Endothelial cell of umbilical vein (primary cell): ENCODE measurements around the gene URM1. TPM values are rescaled to one million over a fixed set of nuclear protein-coding genes. Genes with fewer than 3 reads are reported as not detected.

Source experiments
- BruUV-seq: library from RNA; stranded (reverse); fragments of 400-500 nt; replicated peaks from 2 replicates; lab custom pipeline; 2021; lab: Mats Ljungman, UMichigan
- CTCF ChIA-PET: fragments of 300-600, 350-600 bp; sonication (Branson Sonifier 250); formaldehyde crosslinking; loops from one replicate; lab custom pipeline; 2021; ENCODE audit warnings: antibody characterized with exemption, inconsistent platforms; lab: Charles Lee
- POLR2A ChIA-PET: fragments of 300-600, 350-600 bp; sonication (Branson Sonifier 250); formaldehyde crosslinking; loops from one replicate; lab custom pipeline; 2021; ENCODE audit warnings: antibody characterized with exemption, inconsistent platforms; lab: Charles Lee
- DNase-seq: peaks from one replicate; pipeline ENCODE4 v3.0.0-alpha.2; 2011; ENCODE audit warnings: low read depth, low spot score
- FAIRE-seq: peaks from 2 replicates; lab custom pipeline; 2011; peaks lifted over from hg19 to GRCh38; lab: Jason Lieb, UNC
- H2AFZ ChIP-seq: 2 replicates; pipeline ENCODE4 v1.6.0; 2012; ENCODE audit warnings: low read depth, low read length, control low read depth, inconsistent platforms
- H3K27ac ChIP-seq: 2 replicates; pipeline ENCODE4 v1.5.1; 2011; ENCODE audit warnings: low read depth, mild to moderate bottlenecking, control low read depth, low read length, moderate library complexity; ENCODE audit not compliant: insufficient read depth
- H3K27me3 ChIP-seq, 2 experiments: 2 replicates each; pipeline versions ENCODE4 v1.6.0 to v1.6.1; 2011; ENCODE audit warnings: low read length in 2 of 2, mixed read lengths in 1 of 2; ENCODE audit not compliant: control insufficient read depth in 2 of 2, insufficient read depth in 2 of 2
- H3K36me3 ChIP-seq, 2 experiments: 2 replicates in 1 of 2; 3 replicates in 1 of 2; pipeline ENCODE4 v1.5.1; 2011; ENCODE audit warnings: low read length in 2 of 2, mild to moderate bottlenecking in 1 of 2, moderate library complexity in 1 of 2; ENCODE audit not compliant: control insufficient read depth in 2 of 2, insufficient read depth in 2 of 2; ENCODE audit errors: extremely low read depth in 1 of 2
- H3K4me1 ChIP-seq: 3 replicates; pipeline ENCODE4 v1.5.1; 2011; ENCODE audit warnings: mild to moderate bottlenecking, low read length; ENCODE audit not compliant: control insufficient read depth, insufficient read depth; ENCODE audit errors: extremely low read depth
- H3K4me2 ChIP-seq: 2 replicates; pipeline ENCODE4 v1.6.1; 2011; ENCODE audit warnings: low read length, control low read depth, mixed read lengths; ENCODE audit not compliant: insufficient read depth
- H3K4me3 ChIP-seq, 3 experiments: fragments of 200-600 bp in 1 of 3; sonication (generic), shearing (Covaris generic) in 1 of 3; replicated peaks in 1 of 3; 2 replicates each; pipeline ENCODE4 v1.5.1; 2011 to 2016; ENCODE audit warnings: control low read depth in 3 of 3, low read length in 3 of 3, mild to moderate bottlenecking in 2 of 3, inconsistent platforms in 1 of 3, low read depth in 1 of 3, moderate library complexity in 1 of 3; ENCODE audit not compliant: insufficient read depth in 1 of 3
- H3K79me2 ChIP-seq: 2 replicates; pipeline ENCODE4 v1.6.0; 2012; ENCODE audit warnings: low read length, inconsistent platforms; ENCODE audit not compliant: control insufficient read depth, insufficient read depth
- H3K9ac ChIP-seq: replicated peaks from 2 replicates; pipeline ENCODE3; 2011; ENCODE audit warnings: low read length, control low read depth; ENCODE audit not compliant: insufficient read depth; ENCODE audit errors: extremely low read depth
- H3K9me1 ChIP-seq: replicated peaks from 3 replicates; pipeline ENCODE4 v1.6.0; 2011; ENCODE audit warnings: mild to moderate bottlenecking, low read length; ENCODE audit not compliant: control insufficient read depth, insufficient read depth; ENCODE audit errors: extremely low read depth
- H3K9me3 ChIP-seq: replicated peaks from 2 replicates; pipeline ENCODE4 v1.5.1; 2012; ENCODE audit warnings: low read length, inconsistent platforms; ENCODE audit not compliant: control insufficient read depth, insufficient read depth
- H4K20me1 ChIP-seq: replicated peaks from 2 replicates; pipeline ENCODE3; 2011; ENCODE audit warnings: mild to moderate bottlenecking, low read length; ENCODE audit not compliant: control insufficient read depth, insufficient read depth; ENCODE audit errors: extremely low read depth
- CTCF ChIP-seq, 2 donors: IDR thresholded peaks; 1 replicate in 1 of 2; 2 replicates in 1 of 2; pipeline ENCODE4 v1.5.1; 2011; ENCODE audit warnings: low read length in 2 of 2, mild to moderate bottlenecking in 2 of 2, moderate library complexity in 2 of 2, control low read depth in 1 of 2, inconsistent platforms in 1 of 2, low read depth in 1 of 2; ENCODE audit not compliant: insufficient read depth in 1 of 2; ENCODE audit errors: extremely low read depth in 1 of 2
- EZH2 ChIP-seq: IDR thresholded peaks from 2 replicates; pipeline ENCODE4 v1.6.1; 2012; ENCODE audit warnings: borderline replicate concordance, low read depth, mild to moderate bottlenecking, moderate library complexity, low read length, inconsistent platforms; ENCODE audit not compliant: severe bottlenecking
- GATA2 ChIP-seq: IDR thresholded peaks from 2 replicates; pipeline ENCODE4 v1.7.0; 2011; ENCODE audit warnings: low read depth, mild to moderate bottlenecking, moderate library complexity, mixed read lengths, low read length; ENCODE audit not compliant: insufficient read length, insufficient read depth
- MAX ChIP-seq: IDR thresholded peaks from 2 replicates; pipeline ENCODE4 v1.6.1; 2011; ENCODE audit not compliant: insufficient read depth, insufficient read length
- POLR2AphosphoS5 ChIP-seq: IDR thresholded peaks from 2 replicates; pipeline ENCODE4 v1.6.1; 2012; ENCODE audit warnings: low read depth, mild to moderate bottlenecking, control low read depth, low read length, moderate library complexity; ENCODE audit not compliant: insufficient read depth
- dilution Hi-C: fragments of 300-500 bp; cut with MboI; formaldehyde crosslinking; loops from one replicate; pipeline ENCODE4 v1.15.0; 2019; ENCODE audit warnings: low sequenced_read_pairs; ENCODE audit not compliant: extremely low pct_ligation_motif_present
- intact Hi-C: fragments of 100-400 bp; cut with micrococcal nuclease; formaldehyde crosslinking; loops from one replicate; pipeline ENCODE4 v1.10.0; 2022
- polyA plus RNA-seq, 4 experiments: library from polyadenylated mRNA; depleted of rRNA in 3 of 4; stranded (reverse) in 3 of 4; unstranded in 1 of 4; fragments of >200 nt; gene quantifications; 2 replicates each; pipeline versions ENCODE4 v1.2.1 to v1.2.3, GENCODE V29; 2011 to 2012; ENCODE audit warnings: missing spikeins in 1 of 4
- total RNA-seq: library from RNA; stranded (reverse); gene quantifications from 2 replicates; pipeline ENCODE4 v1.2.3, GENCODE V29; 2021

The URM1 gene
- total and polyA plus RNA-seq, 2 donors (not counting 3 experiments of a cell fraction or from before 2014, with no cell fraction given) = 86.5 to 100 TPM

GRCh38 chr9:128349125-128349524, 22.0 kb upstream of the URM1 start:
- no peak overlapping the region for H2AFZ ChIP-seq
- H3K9me3 ChIP-seq = no peaks in the 10 kb centered on the region
- H3K9me1 ChIP-seq = no peaks in the 10 kb centered on the region
- TF ChIP-seq GATA2 = no peak
- ChIA-PET POLR2A (no interaction called here), CTCF (interaction anchor here (0.9 to 1.2 kb wide), 2 partner anchors 8 to 13 kb away, joined by 4 read pairs; no protein-coding TSS in a partner anchor)
- H3K4me1 ChIP-seq = no peaks in the 10 kb centered on the region
- dilution Hi-C loops = no loop called here
- intact Hi-C loops = no loop called here
- no peaks in the 10 kb centered on the region for H4K20me1 ChIP-seq
- DNase-seq = no peak
- H3K27me3 ChIP-seq = no peaks in the 10 kb centered on the region
- no peak overlapping the region for H3K9ac ChIP-seq
- peaks cover 8 to 45% of the 10 kb centered on the region in 2 experiments for H3K36me3 ChIP-seq
- FAIRE-seq = no peak
- no peak overlapping the region for H3K27ac ChIP-seq
- no TSS peak for BruUV-seq
- no peaks in the 10 kb centered on the region for H3K79me2 ChIP-seq
- no peak overlapping the region for H3K4me3 ChIP-seq
- H3K4me2 ChIP-seq = no peak overlapping the region

DNA sequence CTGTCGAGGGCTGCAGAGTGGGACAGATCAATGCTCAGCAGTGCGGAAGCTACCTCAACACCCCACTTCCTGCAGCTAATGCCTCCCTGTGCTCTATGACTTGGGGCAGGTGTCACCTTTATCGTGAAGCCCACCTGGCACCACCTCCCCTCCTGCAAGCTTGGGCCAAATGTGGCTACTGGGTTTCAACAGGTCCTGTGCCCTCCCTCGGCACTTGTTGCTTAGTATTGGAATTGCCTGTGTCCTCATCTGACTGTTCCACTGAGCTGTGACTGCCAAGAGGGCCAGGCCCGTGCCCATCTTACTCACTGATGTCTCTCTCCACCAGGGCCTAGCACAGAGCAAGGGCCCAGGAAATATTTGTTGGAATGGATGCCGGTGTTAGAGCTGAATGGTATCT, 21.4 kb upstream of the URM1 start:
- H3K9ac ChIP-seq = no peak overlapping the region
- H2AFZ ChIP-seq = no peak overlapping the region
- H3K4me2 ChIP-seq = no peak overlapping the region
- ChIA-PET POLR2A (no interaction called here), CTCF (interaction anchor here (0.9 to 1.2 kb wide), 2 partner anchors 8 to 12 kb away, joined by 4 read pairs; no protein-coding TSS in a partner anchor)
- H3K36me3 ChIP-seq = peaks cover 8 to 39% of the 10 kb centered on the region in 2 experiments
- no peaks in the 10 kb centered on the region for H3K27me3 ChIP-seq
- H3K9me3 ChIP-seq = no peaks in the 10 kb centered on the region
- no peak for FAIRE-seq
- DNase-seq = no peak
- intact Hi-C loops (no loop called here), dilution Hi-C loops (no loop called here)
- no peaks in the 10 kb centered on the region for H3K79me2 ChIP-seq
- no peaks in the 10 kb centered on the region for H3K9me1 ChIP-seq
- no peaks in the 10 kb centered on the region for H4K20me1 ChIP-seq
- H3K4me1 ChIP-seq = no peaks in the 10 kb centered on the region
- no peak for TF ChIP-seq EZH2
- no peak for TF ChIP-seq MAX
- TF ChIP-seq POLR2AphosphoS5 = no peak
- no peak for TF ChIP-seq CTCF (IDR thresholded peaks at IDR 0.05; ENCODE audit: extremely low read depth in 1 of 2, insufficient read depth in 1 of 2, low read depth in 1 of 2, low read length in 2 of 2)
- H3K4me3 ChIP-seq = no peak overlapping the region
- no peak overlapping the region for H3K27ac ChIP-seq
- no TSS peak for BruUV-seq
